HG03378 (cell line): ENCODE results near the gene SLC25A21.
"Not testable (repeated sequence)": the region's sequence is repeated elsewhere in the genome, so short reads cannot be mapped to it uniquely, and the experiment has no call there.

ENCODE experiments used
- ATAC-seq: cut with Tn5 transposase; IDR thresholded peaks from one replicate; pipeline ENCODE4 v1.9.1; 2021; ENCODE audit warnings: mild to moderate bottlenecking, moderate library complexity; ENCODE audit not compliant: unreplicated experiment

SLC25A21 gene

GRCh38 chr14:36844443-36845195, 327.8 kb downstream of the SLC25A21 start:
- no peak for ATAC-seq

GRCh38 chr14:36843410-36843809, 329.0 kb downstream of the SLC25A21 start:
- no peak for ATAC-seq

- no peak for ATAC-seq
Measured at GRCh38 chr14:36835128-36835527, 337.3 kb downstream of the SLC25A21 start.

- ATAC-seq, result no peak
Measured at GRCh38 chr14:36834293-36834692, 338.1 kb downstream of the SLC25A21 start.

- no peak for ATAC-seq
Measured at GRCh38 chr14:36829547-36829946, 342.9 kb downstream of the SLC25A21 start.

GRCh38 chr14:36827861-36828260, 344.5 kb downstream of the SLC25A21 start:
- no peak for ATAC-seq

- no peak for ATAC-seq
Measured at GRCh38 chr14:36826614-36827013, 345.8 kb downstream of the SLC25A21 start.

- ATAC-seq, result no peak
Measured at GRCh38 chr14:36824854-36825253, 347.6 kb downstream of the SLC25A21 start.

GRCh38 chr14:36823651-36824050, 348.8 kb downstream of the SLC25A21 start:
- ATAC-seq, result no peak

GRCh38 chr14:36822685-36823084, 349.7 kb downstream of the SLC25A21 start:
- no peak for ATAC-seq

- no peak for ATAC-seq
Measured at GRCh38 chr14:36820901-36821300, 351.5 kb downstream of the SLC25A21 start.

GRCh38 chr14:36820111-36820709, 352.2 kb downstream of the SLC25A21 start:
- ATAC-seq, result no peak

GRCh38 chr14:36818794-36819384, 353.5 kb downstream of the SLC25A21 start:
- ATAC-seq, result no peak

GRCh38 chr14:36818246-36818645, 354.2 kb downstream of the SLC25A21 start:
- no peak for ATAC-seq

GRCh38 chr14:36817071-36817930, 355.1 kb downstream of the SLC25A21 start:
- no peak for ATAC-seq

GRCh38 chr14:36816481-36816880, 355.9 kb downstream of the SLC25A21 start:
- no peak for ATAC-seq

- not testable (repeated sequence) for ATAC-seq
Measured at GRCh38 chr14:36814783-36815182, 357.6 kb downstream of the SLC25A21 start.

- no peak for ATAC-seq
Measured at GRCh38 chr14:36810209-36810608, 362.2 kb downstream of the SLC25A21 start.

- no peak for ATAC-seq
Measured at GRCh38 chr14:36807727-36808126, 364.7 kb downstream of the SLC25A21 start.

GRCh38 chr14:36805131-36805559, 367.3 kb downstream of the SLC25A21 start:
- ATAC-seq, result no peak

- no peak for ATAC-seq
Measured at GRCh38 chr14:36797634-36798033, 374.8 kb downstream of the SLC25A21 start.
